Subcutaneous abdominal adipose tissue (tissue), 5 donors: ENCODE results near the gene AARSD1.
"Not testable (repeated sequence)": the region's sequence is repeated elsewhere in the genome, so short reads cannot be mapped to it uniquely, and the experiment has no call there.

Source experiments
- H3K27ac ChIP-seq: one replicate; pipeline ENCODE4 v1.7.0; 2013; ENCODE audit warnings: low read depth, mild to moderate bottlenecking, inconsistent platforms, low read length, moderate library complexity
- H3K27me3 ChIP-seq, 5 donors: one replicate each; pipeline ENCODE4 v1.7.0; 2013; ENCODE audit warnings: low read length in 5 of 5, inconsistent platforms in 1 of 5; ENCODE audit not compliant: control insufficient read depth in 5 of 5, insufficient read depth in 4 of 5
- H3K36me3 ChIP-seq, 5 donors: one replicate each; pipeline ENCODE4 v1.7.0; 2013; ENCODE audit warnings: low read length in 5 of 5; ENCODE audit not compliant: control insufficient read depth in 5 of 5, insufficient read depth in 5 of 5
- H3K4me1 ChIP-seq, 5 donors: one replicate each; pipeline ENCODE4 v1.7.0; 2013; ENCODE audit warnings: low read length in 5 of 5, mild to moderate bottlenecking in 3 of 5, moderate library complexity in 1 of 5; ENCODE audit not compliant: control insufficient read depth in 5 of 5, insufficient read depth in 5 of 5
- H3K4me3 ChIP-seq, 5 donors: one replicate each; pipeline ENCODE4 v1.7.0; 2013; ENCODE audit warnings: low read length in 5 of 5, low read depth in 1 of 5
- H3K9ac ChIP-seq, 5 donors: one replicate each; pipeline ENCODE4 v1.7.0; 2013; ENCODE audit warnings: low read length in 5 of 5, mild to moderate bottlenecking in 4 of 5, moderate library complexity in 3 of 5
- H3K9me3 ChIP-seq, 5 donors: one replicate each; pipeline ENCODE4 v1.7.0; 2013; ENCODE audit warnings: low read length in 5 of 5; ENCODE audit not compliant: control insufficient read depth in 5 of 5
- donor health status: healthy.
- donor health status: healthy.
- donor health status: healthy.
- donor health status: healthy.
- donor health status: healthy.

Gene AARSD1

DNA sequence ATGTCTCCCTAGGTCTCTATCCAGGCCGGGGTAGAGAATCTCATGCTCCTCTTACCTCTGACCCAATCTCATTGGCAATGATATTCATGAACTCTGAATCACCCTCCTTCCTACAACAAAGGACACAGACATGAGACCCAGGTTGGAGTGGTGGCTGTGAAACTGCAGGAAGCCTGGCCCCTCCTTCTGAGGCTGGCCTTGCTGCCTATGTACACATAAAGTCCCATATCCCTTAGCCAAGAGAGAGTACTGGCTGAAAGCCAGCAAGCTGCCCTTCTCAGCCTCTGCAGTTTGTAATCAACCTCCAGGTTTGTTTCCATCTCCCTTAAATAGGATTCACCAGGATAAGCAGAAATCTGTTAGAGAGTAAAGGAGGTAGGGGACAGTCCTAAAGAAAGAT, 10.6 kb downstream of the AARSD1 start:
- Histone ChIP-seq H3K9ac (no peak overlapping the region), H3K9me3 (no peaks in the 10 kb centered on the region), H3K36me3 (peaks cover 13 to 91% (median 77%) of the 10 kb centered on the region in 5 donors), H3K27me3 (no peaks in the 10 kb centered on the region), H3K4me1 (peaks cover 0 to 4% (median 0%) of the 10 kb centered on the region in 5 donors), H3K27ac (no peak overlapping the region), H3K4me3 (no peak overlapping the region)

DNA sequence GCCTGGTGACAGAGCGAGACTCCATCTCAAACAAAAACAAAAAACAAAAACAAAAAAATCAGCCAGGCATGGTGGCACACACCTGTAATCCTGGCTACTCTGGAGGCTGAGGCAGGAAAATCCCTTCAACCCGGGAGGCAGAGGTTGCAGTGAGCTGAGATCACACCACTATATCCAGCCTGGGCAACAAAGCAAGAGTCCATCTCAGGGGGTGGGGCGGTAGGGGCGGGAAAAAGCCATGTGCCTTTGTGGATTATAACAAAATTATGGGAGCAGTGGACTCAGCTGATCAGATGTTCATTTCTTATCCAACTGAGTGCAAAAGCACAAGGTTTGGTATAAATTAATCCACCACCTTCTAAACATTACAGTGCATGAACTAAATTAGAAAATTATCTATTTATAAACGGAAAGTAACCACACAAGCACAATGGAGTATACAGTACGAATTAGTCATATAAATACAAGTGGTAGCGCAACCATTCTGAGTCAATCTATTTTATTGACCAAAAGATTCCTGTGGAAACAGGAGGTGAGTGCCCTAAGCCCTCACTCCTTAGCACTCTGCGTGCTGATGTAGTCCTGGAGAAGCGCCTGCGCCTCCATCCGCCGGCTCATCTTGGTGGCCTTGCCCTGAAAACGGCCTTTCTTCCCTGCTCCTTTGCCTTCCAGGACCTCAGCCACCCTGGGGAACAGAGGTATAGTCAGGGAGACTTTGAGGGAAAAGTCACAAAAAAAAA, 14.0 kb downstream of the AARSD1 start:
- H3K27ac ChIP-seq = no peak overlapping the region
- H3K9ac ChIP-seq = no peak overlapping the region
- peaks cover 11 to 72% (median 60%) of the 10 kb centered on the region in 5 donors for H3K36me3 ChIP-seq
- H3K4me3 ChIP-seq = no peak overlapping the region
- H3K9me3 ChIP-seq = no peaks in the 10 kb centered on the region
- no peaks in the 10 kb centered on the region for H3K27me3 ChIP-seq
- peaks cover 0 to 5% (median 0%) of the 10 kb centered on the region in 5 donors for H3K4me1 ChIP-seq

DNA sequence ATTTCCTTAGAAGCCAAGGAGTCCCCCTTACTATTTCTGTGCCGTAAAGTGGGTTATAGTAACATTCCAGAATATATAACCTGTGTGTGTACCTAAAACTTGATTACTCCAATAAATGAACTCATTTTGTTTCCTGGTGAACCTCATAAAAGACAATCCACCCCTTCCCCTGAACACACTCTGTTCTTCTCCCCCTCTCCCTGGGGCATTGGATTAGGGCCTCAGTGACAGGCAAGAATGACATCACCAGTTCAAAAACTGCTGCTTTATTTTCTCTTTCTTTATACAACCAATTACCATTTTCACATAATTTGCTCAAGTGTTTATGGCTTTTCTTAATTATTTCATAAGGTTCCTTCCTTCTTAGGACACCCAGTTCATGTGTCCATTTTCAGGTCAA, 17.4 kb downstream of the AARSD1 start:
- Histone ChIP-seq H3K9ac (no peak overlapping the region), H3K4me1 (peaks cover 0 to 5% (median 0%) of the 10 kb centered on the region in 5 donors), H3K36me3 (peaks cover 9 to 38% (median 31%) of the 10 kb centered on the region in 5 donors), H3K27ac (no peak overlapping the region), H3K27me3 (no peaks in the 10 kb centered on the region), H3K4me3 (no peak overlapping the region), H3K9me3 (no peaks in the 10 kb centered on the region)

DNA sequence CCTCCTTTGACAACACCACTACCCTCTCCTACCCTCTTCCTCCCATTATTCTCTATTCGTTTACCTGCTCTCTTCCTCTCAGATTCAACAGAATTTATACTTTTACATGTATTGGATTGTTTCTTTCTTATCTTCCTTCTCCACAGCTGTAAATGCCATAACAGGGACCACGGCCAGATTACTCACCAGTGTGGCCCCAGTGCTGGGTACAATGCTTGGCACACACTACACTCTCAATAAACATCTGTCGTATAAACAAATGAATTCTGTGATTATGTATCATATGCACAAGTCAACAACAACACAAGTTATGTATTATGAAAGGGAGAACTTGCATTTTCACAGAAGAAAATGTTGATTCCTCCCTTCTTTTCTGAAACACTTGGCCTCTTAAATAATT, 20.0 kb downstream of the AARSD1 start:
- H3K27ac ChIP-seq = no peak overlapping the region
- H3K4me3 ChIP-seq = no peak overlapping the region
- H3K36me3 ChIP-seq = peaks cover 1 to 12% (median 6%) of the 10 kb centered on the region in 5 donors
- H3K9ac ChIP-seq = no peak overlapping the region
- no peaks in the 10 kb centered on the region for H3K9me3 ChIP-seq
- H3K27me3 ChIP-seq = no peaks in the 10 kb centered on the region
- peaks cover 0 to 5% (median 0%) of the 10 kb centered on the region in 5 donors for H3K4me1 ChIP-seq

DNA sequence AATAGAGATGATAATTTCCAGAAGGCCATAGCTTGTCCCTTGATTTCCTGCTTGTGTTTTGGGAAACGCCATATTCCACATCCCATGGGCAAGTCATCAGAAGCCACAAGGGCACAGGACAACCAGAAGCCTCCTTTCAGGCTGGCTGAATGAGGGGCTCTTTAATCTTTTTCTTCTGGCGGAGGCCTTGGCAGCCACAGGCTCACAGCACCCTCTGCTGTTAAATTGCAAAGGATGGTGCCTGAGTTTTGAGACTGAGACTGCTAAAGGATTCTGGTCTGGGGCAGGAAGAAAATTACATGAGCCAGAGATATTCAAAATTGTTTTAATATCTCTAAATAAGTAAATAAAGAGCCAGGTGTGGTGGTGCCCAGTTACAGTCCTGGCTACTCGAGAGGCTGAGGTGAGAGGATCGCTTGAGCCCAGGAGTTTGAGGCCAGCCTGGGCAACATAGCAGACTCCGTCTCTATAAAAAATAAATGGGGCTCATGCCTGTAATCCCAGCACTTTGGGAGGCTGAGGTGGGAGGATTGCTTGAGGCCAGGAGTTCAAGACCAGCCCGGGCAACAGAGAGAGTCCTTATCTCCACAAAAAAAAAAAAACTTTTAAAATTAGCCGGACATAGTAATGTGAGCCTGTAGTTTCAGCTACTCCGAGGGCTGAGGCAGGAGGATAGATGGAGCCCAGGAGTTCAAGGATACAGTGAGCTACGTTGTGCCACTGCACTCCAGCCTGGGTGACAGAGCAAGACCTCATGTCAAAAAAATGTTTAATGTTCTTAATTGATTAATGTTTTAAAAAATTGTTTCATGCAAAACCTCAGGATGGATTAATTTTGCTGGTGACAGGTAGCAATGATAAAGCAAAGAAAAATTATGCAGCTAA, 26.3 kb downstream of the AARSD1 start:
- Histone ChIP-seq H3K36me3 (no peaks in the 10 kb centered on the region), H3K4me3 (no peak overlapping the region), H3K9me3 (no peaks in the 10 kb centered on the region), H3K9ac (peak overlapping the region in 1 of 5 donors; percentile 11), H3K27ac (no peak overlapping the region), H3K4me1 (peaks cover 0 to 3% (median 0%) of the 10 kb centered on the region in 5 donors), H3K27me3 (no peaks in the 10 kb centered on the region)

DNA sequence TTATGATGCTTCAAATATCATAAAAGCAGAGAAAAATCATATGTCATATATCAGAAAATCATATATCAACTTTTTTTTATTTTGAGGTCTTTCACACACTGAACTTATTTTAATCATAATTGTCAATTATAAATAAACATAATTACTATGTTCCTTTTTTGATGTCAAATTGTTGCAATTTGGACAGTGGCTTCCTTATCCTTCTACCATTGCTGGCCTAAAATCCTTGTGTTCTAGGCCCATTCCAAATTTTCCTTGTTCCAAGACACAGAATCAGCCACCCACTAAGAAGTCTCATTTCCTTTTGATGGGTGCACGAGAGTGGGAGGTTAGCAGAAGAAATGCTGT, 34.8 kb downstream of the AARSD1 start:
- H3K4me3 ChIP-seq = no peak overlapping the region
- H3K9me3 ChIP-seq = no peaks in the 10 kb centered on the region

DNA sequence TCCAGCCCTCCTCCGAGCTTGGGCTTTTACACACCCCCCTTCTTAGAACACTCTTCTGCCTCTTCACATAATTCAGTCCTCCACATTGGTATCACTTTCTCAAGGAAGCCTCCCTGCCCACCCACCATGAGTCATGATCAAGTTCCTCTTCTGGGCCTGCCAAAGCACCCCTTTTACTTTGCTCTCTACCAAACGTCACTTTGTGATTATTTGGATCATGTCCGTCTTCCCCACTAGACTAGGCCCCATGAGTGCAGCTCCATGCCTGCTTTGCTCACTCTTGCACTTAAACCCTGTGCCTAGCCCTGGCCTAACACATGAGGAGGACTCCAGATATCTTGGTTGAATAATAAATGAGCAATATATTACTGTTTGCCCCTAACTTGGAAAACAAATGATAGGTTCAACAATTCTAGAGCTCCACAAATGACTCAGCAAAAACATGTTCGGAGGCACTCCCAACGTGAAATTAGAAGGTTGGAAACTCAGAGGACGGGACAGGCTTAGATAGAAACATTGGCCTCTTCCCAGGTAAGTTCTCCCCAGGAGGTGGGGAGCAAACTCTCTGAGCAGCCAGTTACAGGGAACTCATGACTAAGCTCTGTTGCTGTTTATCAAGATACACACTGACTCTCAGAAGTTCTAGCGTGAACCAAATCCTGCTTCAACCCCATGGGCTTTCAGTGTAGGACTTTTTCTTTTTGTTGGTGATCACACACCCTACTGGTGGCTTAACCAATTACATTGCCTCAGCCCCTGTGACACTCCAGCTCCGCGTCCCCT, 35.3 kb downstream of the AARSD1 start:
- peak overlapping the region; percentile 84 for H3K27ac ChIP-seq
- H3K36me3 ChIP-seq = no peaks in the 10 kb centered on the region
- H3K4me3 ChIP-seq = peak overlapping the region in 2 of 5 donors; percentile 17 to 18
- H3K9me3 ChIP-seq = no peaks in the 10 kb centered on the region
- H3K27me3 ChIP-seq = no peaks in the 10 kb centered on the region
- H3K9ac ChIP-seq = peak overlapping the region in 3 of 5 donors; percentile 37 to 58 (median 54)
- H3K4me1 ChIP-seq = peaks cover 7 to 23% (median 12%) of the 10 kb centered on the region in 5 donors

More for the DNA sequence above, 34.8 kb downstream of the AARSD1 start:
- Histone ChIP-seq H3K27me3 (no peaks in the 10 kb centered on the region), H3K4me1 (peaks cover 7 to 23% (median 12%) of the 10 kb centered on the region in 5 donors), H3K9ac (no peak overlapping the region), H3K27ac (peak overlapping the region; percentile 84), H3K36me3 (no peaks in the 10 kb centered on the region)

DNA sequence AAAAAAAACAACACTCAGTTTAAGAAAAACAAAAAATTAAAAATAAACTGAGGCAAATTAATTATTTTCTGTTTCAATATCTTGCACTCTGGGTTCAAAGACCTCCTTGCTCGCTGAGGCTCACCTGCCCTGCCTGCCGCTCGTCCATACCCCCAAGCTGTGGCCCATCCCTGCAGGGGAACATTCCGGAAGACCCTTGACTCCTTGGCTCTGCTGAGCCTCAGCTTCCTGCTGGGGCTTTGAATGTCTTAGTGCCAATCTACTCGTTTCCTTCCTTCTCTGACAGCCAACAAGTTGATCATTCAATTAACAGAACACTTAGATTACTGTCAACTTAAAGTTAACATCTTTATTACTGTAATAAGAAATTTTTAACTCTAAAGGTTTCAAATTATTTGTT, 39.4 kb downstream of the AARSD1 start:
- Histone ChIP-seq H3K9ac (no peak overlapping the region), H3K36me3 (no peaks in the 10 kb centered on the region), H3K9me3 (no peaks in the 10 kb centered on the region), H3K4me1 (peaks cover 11 to 58% (median 47%) of the 10 kb centered on the region in 5 donors), H3K27me3 (no peaks in the 10 kb centered on the region), H3K27ac (no peak overlapping the region), H3K4me3 (no peak overlapping the region)

DNA sequence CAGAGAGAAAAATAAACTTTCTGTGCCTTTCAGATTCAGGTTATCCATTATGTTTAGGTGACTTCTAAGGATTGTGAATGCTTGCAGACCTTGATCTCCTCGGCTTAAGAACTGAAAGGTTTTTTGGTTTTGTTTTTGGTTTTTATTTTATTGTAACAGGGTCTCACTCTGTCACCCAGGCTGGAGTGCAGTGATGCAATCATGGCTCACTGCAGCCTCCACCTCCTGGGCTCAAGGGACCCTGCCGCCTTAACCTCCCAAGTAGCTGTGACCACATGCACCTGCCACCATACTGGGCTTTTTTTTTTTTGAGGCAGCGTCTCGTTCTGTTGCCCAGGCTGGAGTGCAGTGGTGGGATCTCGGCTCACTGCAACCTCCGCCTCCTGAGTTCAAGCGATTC, 40.8 kb downstream of the AARSD1 start:
- H3K4me1 ChIP-seq = peaks cover 3 to 64% (median 52%) of the 10 kb centered on the region in 5 donors
- H3K27ac ChIP-seq = peak overlapping the region; percentile 84
- H3K4me3 ChIP-seq, H3K36me3 ChIP-seq, H3K27me3 ChIP-seq, H3K9me3 ChIP-seq: not testable (repeated sequence)
- peak overlapping the region in 1 of 5 donors; percentile 69 for H3K9ac ChIP-seq
